ENCODE results near the gene TMOD4. TPM values are rescaled to one million over a fixed set of nuclear protein-coding genes. Genes with fewer than 3 reads are reported as not detected.
A peak's percentile ranks its signal among the peaks of the same experiment; 100 is the strongest.

The TMOD4 gene
- total RNA-seq, 2 experiments from 2014 or later: 1.4 TPM; not detected in 1

DNA sequence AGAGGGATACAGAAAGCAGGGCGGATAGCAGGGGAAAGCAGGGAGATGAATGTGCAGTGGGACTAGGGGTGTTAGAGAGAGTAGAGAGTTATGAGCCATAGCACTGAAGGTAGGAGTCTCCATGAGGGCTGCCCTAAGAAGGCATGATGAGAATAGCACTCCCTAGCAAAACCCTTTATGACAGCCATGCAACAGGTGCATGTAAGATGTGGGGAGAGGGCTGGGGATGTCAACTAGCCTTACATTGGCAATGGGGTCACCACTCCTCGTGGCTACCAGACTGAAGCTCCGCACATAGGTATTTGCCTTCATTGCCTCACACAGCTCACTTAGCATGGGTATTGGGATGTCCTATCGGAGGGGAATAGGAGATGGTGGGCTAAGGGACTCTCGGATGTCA lies 4.6 kb downstream of the TMOD4 start:
- Histone ChIP-seq H3K9me3 (ENCODE audit: low read length) (no peaks in the 10 kb centered on the region), H4K20me1 (ENCODE audit: insufficient read depth, low read length) (no peaks in the 10 kb centered on the region), H3K4me3 (ENCODE audit: low read depth, low read length, poor library complexity, severe bottlenecking) (no peak overlapping the region), H3K27ac (ENCODE audit: low read depth, low read length, poor library complexity, severe bottlenecking) (no peak overlapping the region), H3K79me2 (ENCODE audit: insufficient read depth, low read depth, low read length) (peaks cover 11% of the 10 kb centered on the region; the same call in 1 of the 2 replicates), H3K36me3 (ENCODE audit: insufficient read depth, low read length) (peaks cover 45% of the 10 kb centered on the region), H2AFZ (ENCODE audit: low read length) (no peak overlapping the region), H3K9me2 (ENCODE audit: insufficient read depth, low read length) (no peaks in the 10 kb centered on the region), H3K4me1 (ENCODE audit: insufficient read depth, low read length, poor library complexity, severe bottlenecking) (peaks cover 8% of the 10 kb centered on the region), H3K4me2 (ENCODE audit: low read length) (no peak overlapping the region)
- intact Hi-C loops (cut with micrococcal nuclease; ENCODE audit: unreplicated experiment): no loop called here
- BruUV-seq (replicated peaks): no TSS peak
- ChIA-PET CTCF (ENCODE audit: unreplicated experiment) (no interaction called here), POLR2A (interaction anchor here (0.9 kb wide), 1 partner anchor 36 kb away, joined by 3 read pairs; no protein-coding TSS in a partner anchor)
- TF ChIP-seq, protein P1, sequence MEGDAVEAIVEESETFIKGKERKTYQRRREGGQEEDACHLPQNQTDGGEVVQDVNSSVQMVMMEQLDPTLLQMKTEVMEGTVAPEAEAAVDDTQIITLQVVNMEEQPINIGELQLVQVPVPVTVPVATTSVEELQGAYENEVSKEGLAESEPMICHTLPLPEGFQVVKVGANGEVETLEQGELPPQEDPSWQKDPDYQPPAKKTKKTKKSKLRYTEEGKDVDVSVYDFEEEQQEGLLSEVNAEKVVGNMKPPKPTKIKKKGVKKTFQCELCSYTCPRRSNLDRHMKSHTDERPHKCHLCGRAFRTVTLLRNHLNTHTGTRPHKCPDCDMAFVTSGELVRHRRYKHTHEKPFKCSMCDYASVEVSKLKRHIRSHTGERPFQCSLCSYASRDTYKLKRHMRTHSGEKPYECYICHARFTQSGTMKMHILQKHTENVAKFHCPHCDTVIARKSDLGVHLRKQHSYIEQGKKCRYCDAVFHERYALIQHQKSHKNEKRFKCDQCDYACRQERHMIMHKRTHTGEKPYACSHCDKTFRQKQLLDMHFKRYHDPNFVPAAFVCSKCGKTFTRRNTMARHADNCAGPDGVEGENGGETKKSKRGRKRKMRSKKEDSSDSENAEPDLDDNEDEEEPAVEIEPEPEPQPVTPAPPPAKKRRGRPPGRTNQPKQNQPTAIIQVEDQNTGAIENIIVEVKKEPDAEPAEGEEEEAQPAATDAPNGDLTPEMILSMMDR (conservative IDR thresholded peaks at IDR 0.05; ENCODE audit: low read length): no peak
- TF ChIP-seq EZH2phosphoT487 (IDR thresholded peaks at IDR 0.05; ENCODE audit: borderline replicate concordance, low read depth, low read length): no peak
- no peak for DNase-seq (ENCODE audit: low spot score)

DNA sequence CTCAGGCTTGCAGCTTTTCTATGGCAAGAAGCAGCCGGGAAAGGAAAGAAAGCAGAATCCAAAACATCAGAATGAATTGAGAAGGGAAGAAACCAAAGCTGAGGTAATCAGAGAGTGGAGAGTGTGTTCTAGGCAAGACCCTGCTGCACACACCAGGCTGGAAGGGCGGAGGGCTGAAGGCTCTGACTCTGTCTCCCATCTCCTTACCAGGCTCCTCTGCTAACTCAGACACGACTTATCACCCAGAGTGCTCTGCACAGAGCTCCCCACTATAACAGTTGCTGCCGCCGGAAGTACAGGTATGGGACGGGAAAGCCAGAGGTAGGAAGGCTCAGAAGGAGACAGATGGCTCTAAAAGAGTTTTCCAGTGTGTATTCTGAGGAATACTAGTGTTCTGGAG lies 8.7 kb downstream of the TMOD4 start:
- POLR2A ChIA-PET: interaction anchor here (0.6 to 1.6 kb wide), 5 partner anchors 9 to 209 kb away, joined by 3 to 10 read pairs (median 5); partner anchors contain the start of genes TMOD4 and TNFAIP8L2
- H3K36me3 ChIP-seq (ENCODE audit: insufficient read depth, low read length): peaks cover 34% of the 10 kb centered on the region
- no TSS peak for BruUV-seq (replicated peaks)
- CTCF ChIA-PET (ENCODE audit: unreplicated experiment): no interaction called here
- DNase-seq (ENCODE audit: low spot score): no peak
- H3K4me3 ChIP-seq (ENCODE audit: low read depth, low read length, poor library complexity, severe bottlenecking): peak overlapping the region; percentile 90
- H3K79me2 ChIP-seq (ENCODE audit: insufficient read depth, low read depth, low read length): peaks cover 13% of the 10 kb centered on the region; the same call in 1 of the 2 replicates
- intact Hi-C loops (cut with micrococcal nuclease; ENCODE audit: unreplicated experiment): no loop called here
- H3K9me2 ChIP-seq (ENCODE audit: insufficient read depth, low read length): no peaks in the 10 kb centered on the region
- no peaks in the 10 kb centered on the region for H4K20me1 ChIP-seq (ENCODE audit: insufficient read depth, low read length)
- no peak overlapping the region for H3K27ac ChIP-seq (ENCODE audit: low read depth, low read length, poor library complexity, severe bottlenecking)
- peak overlapping the region; percentile 83 for H3K4me2 ChIP-seq (ENCODE audit: low read length)
- H3K4me1 ChIP-seq (ENCODE audit: insufficient read depth, low read length, poor library complexity, severe bottlenecking): peaks cover 24% of the 10 kb centered on the region
- H3K9me3 ChIP-seq (ENCODE audit: low read length): no peaks in the 10 kb centered on the region
- no peak overlapping the region for H2AFZ ChIP-seq (ENCODE audit: low read length)
- TF ChIP-seq EZH2phosphoT487 (IDR thresholded peaks at IDR 0.05; ENCODE audit: borderline replicate concordance, low read depth, low read length): no peak
- TF ChIP-seq, protein P1 (conservative IDR thresholded peaks at IDR 0.05; ENCODE audit: low read length): no peak

DNA sequence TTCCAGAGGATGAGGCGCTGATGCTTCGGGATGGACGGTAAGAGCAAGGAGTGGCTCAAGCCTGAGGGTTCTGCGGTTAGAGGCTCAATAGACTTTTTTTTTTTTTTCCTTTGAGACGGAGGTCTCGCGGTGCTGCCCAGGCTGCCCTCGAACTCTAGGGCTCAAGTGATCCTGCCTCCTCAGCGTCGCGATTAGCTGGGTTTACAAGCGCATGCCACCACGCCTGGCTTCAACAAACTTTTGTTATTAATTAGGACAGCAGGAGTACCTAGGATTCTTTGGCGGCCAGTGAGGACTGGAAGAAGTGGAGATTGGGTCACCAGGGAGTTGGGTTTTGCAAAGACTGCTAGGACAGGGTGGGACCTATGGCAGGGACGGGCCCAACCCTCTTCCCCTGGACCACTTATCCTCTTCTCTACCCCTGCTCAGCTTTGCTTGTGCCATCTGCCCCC lies 9.2 kb downstream of the TMOD4 start:
- DNase-seq (ENCODE audit: low spot score): peak; percentile 32
- ChIA-PET CTCF (ENCODE audit: unreplicated experiment) (no interaction called here), POLR2A (interaction anchor here (0.7 to 1.3 kb wide), 4 partner anchors 10 to 32 kb away, joined by 3 to 10 read pairs (median 3); partner anchors contain the start of genes PIP5K1A, TMOD4, TNFAIP8L2 and VPS72)
- no peak for TF ChIP-seq EZH2phosphoT487 (IDR thresholded peaks at IDR 0.05; ENCODE audit: borderline replicate concordance, low read depth, low read length)
- TF ChIP-seq, protein P1 (conservative IDR thresholded peaks at IDR 0.05; ENCODE audit: low read length): no peak
- Histone ChIP-seq H3K79me2 (ENCODE audit: insufficient read depth, low read depth, low read length) (peaks cover 13% of the 10 kb centered on the region; the same call in 1 of the 2 replicates), H4K20me1 (ENCODE audit: insufficient read depth, low read length) (no peaks in the 10 kb centered on the region), H3K9me2 (ENCODE audit: insufficient read depth, low read length) (no peaks in the 10 kb centered on the region), H3K27ac (ENCODE audit: low read depth, low read length, poor library complexity, severe bottlenecking) (peak overlapping the region; percentile 43), H3K4me2 (ENCODE audit: low read length) (peak overlapping the region; percentile 83), H3K36me3 (ENCODE audit: insufficient read depth, low read length) (peaks cover 34% of the 10 kb centered on the region), H3K4me3 (ENCODE audit: low read depth, low read length, poor library complexity, severe bottlenecking) (peak overlapping the region; percentile 90), H3K9me3 (ENCODE audit: low read length) (no peaks in the 10 kb centered on the region), H2AFZ (ENCODE audit: low read length) (peak overlapping the region; percentile 64; the same call in 1 of the 2 replicates), H3K4me1 (ENCODE audit: insufficient read depth, low read length, poor library complexity, severe bottlenecking) (peaks cover 24% of the 10 kb centered on the region)
- intact Hi-C loops (cut with micrococcal nuclease; ENCODE audit: unreplicated experiment): no loop called here
- no TSS peak for BruUV-seq (replicated peaks)

Data from OCI-LY7 (cell line).